Activated B cell treated with CpG ODN at 0.5 μM for 24 hours (primary cell): ENCODE measurements around the gene SHC1. TPM values are rescaled to one million over a fixed set of nuclear protein-coding genes. Genes with fewer than 3 reads are reported as not detected.

Experiments
- ATAC-seq: fragments of 200-7000 bp; cut with Tn5 transposase; one replicate; pipeline ENCODE4 v1.10.0; 2021; ENCODE audit warnings: low read depth, mild to moderate bottlenecking, moderate library complexity
- CTCF ChIA-PET: fragments of 350-600 bp; sonication (Branson Sonifier 250); formaldehyde crosslinking; loops from one replicate; lab custom pipeline; 2021; ENCODE audit warnings: antibody characterized with exemption; lab: Charles Lee
- POLR2A ChIA-PET: fragments of 350-600 bp; sonication (Branson Sonifier 250); formaldehyde crosslinking; loops from one replicate; lab custom pipeline; 2021; ENCODE audit warnings: antibody characterized with exemption; lab: Charles Lee
- DNase-seq: peaks from one replicate; pipeline ENCODE4 v3.0.0; 2022
- H3K27ac Mint-ChIP-seq: one replicate; pipeline ENCODE4 v1.8.0; 2020; ENCODE audit warnings: mixed read lengths
- H3K27me3 Mint-ChIP-seq: one replicate; pipeline ENCODE4 v1.8.0; 2021; ENCODE audit warnings: mixed read lengths
- H3K36me3 Mint-ChIP-seq: one replicate; pipeline ENCODE4 v1.8.0; 2021; ENCODE audit warnings: low read depth, mixed read lengths
- H3K4me1 Mint-ChIP-seq: one replicate; pipeline ENCODE4 v1.8.0; 2021; ENCODE audit warnings: mixed read lengths
- H3K4me3 Mint-ChIP-seq: one replicate; pipeline ENCODE4 v1.8.0; 2020; ENCODE audit warnings: mild to moderate bottlenecking, mixed read lengths
- H3K9me3 Mint-ChIP-seq: one replicate; pipeline ENCODE4 v1.8.0; 2020; ENCODE audit warnings: mixed read lengths
- intact Hi-C: fragments of 100-400 bp; cut with micrococcal nuclease; formaldehyde crosslinking; loops from one replicate; pipeline ENCODE4 v1.15.1; 2024
- total RNA-seq: library from RNA; stranded (reverse); gene quantifications from 2 replicates; pipeline ENCODE4 v1.2.3, GENCODE V29; 2022
- TF ChIP-seq, protein P1 (sequence below): fragments of 200-600 bp; IDR thresholded peaks from one replicate; pipeline ENCODE4 v1.8.0; 2022; ENCODE audit warnings: antibody characterized with exemption, mild to moderate bottlenecking

Gene SHC1
- total RNA-seq, 1 donor from 2014 or later, result 60.9 TPM

DNA sequence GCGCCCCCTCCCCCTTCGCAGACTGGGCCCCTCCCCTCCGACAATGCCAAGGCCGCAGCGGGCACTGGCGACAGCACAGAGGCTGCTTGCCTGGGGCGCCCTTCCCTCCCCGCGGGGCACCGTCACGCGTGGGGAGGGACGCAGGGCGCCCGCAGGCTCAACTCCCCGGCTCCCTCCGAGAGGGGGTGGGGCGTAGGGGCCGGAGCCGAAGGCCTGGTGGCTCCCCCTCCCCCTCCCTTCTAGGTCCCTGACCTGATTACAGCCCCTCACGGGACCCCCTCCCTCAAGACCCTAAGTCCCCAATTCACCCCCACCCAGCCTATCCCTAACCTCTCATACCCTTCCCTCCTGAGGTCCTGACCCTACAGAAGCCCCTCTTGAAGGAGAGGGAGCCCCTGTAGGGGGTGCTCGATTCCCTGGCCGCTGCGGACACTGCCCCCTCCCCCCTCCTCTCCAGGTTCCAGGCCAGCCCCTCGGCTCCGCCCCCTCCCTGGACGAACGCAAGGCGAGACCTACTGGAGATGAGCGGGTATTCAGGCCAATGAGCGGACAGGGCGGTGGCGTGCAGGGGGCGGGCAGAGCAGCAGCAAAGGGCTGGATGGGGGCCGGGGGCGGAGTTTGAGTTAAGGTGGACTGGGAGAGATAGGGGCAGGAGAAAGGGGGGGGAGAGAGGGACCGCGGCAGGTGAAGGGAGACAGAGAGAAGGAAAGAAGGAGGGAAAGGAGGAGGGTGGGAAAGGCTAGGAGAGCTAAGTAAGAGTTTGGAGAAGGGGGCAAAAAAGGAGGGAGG, 31.3 kb upstream of the SHC1 start:
- Mint-ChIP-seq H3K27me3 (no peaks in the 10 kb centered on the region), H3K36me3 (peaks cover 6% of the 10 kb centered on the region), H3K4me3 (peak overlapping the region; percentile 94), H3K27ac (peak overlapping the region; percentile 95), H3K4me1 (peaks cover 51% of the 10 kb centered on the region), H3K9me3 (no peaks in the 10 kb centered on the region)
- ChIA-PET CTCF (interaction anchor here (1.8 to 3.2 kb wide), 2 partner anchors 15 to 26 kb away, joined by 13 to 14 read pairs; partner anchors contain the start of gene CKS1B), POLR2A (interaction anchor here (0.7 to 7.2 kb wide), 7 partner anchors 9 to 134 kb away, joined by 3 to 85 read pairs (median 7); partner anchors contain the start of genes CKS1B, FLAD1, PMVK and SLC50A1)
- ATAC-seq, result peak; percentile 81
- peak; percentile 94 for DNase-seq
- intact Hi-C loops, result loop anchor here (1.0 to 2.0 kb wide), 7 partner anchors 15 to 444 kb away; partner anchors contain the start of genes ADAM15, CKS1B, EFNA4 and FLAD1
- TF ChIP-seq, protein P1, sequence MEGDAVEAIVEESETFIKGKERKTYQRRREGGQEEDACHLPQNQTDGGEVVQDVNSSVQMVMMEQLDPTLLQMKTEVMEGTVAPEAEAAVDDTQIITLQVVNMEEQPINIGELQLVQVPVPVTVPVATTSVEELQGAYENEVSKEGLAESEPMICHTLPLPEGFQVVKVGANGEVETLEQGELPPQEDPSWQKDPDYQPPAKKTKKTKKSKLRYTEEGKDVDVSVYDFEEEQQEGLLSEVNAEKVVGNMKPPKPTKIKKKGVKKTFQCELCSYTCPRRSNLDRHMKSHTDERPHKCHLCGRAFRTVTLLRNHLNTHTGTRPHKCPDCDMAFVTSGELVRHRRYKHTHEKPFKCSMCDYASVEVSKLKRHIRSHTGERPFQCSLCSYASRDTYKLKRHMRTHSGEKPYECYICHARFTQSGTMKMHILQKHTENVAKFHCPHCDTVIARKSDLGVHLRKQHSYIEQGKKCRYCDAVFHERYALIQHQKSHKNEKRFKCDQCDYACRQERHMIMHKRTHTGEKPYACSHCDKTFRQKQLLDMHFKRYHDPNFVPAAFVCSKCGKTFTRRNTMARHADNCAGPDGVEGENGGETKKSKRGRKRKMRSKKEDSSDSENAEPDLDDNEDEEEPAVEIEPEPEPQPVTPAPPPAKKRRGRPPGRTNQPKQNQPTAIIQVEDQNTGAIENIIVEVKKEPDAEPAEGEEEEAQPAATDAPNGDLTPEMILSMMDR, result no peak

DNA sequence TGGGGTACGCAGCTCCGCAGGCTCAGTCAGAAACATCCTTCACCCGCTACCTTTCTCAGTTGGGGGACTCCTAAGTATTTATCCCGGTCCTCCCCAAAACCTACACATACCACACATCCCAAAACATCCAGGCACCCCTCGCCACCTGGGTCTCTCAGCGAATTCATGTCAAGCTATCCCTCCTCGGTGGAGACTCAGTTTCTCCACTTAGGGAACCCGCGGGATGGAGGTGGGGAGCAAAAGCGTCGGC, 30.8 kb upstream of the SHC1 start:
- H3K4me1 Mint-ChIP-seq, result peaks cover 45% of the 10 kb centered on the region
- no peak for ATAC-seq

DNA sequence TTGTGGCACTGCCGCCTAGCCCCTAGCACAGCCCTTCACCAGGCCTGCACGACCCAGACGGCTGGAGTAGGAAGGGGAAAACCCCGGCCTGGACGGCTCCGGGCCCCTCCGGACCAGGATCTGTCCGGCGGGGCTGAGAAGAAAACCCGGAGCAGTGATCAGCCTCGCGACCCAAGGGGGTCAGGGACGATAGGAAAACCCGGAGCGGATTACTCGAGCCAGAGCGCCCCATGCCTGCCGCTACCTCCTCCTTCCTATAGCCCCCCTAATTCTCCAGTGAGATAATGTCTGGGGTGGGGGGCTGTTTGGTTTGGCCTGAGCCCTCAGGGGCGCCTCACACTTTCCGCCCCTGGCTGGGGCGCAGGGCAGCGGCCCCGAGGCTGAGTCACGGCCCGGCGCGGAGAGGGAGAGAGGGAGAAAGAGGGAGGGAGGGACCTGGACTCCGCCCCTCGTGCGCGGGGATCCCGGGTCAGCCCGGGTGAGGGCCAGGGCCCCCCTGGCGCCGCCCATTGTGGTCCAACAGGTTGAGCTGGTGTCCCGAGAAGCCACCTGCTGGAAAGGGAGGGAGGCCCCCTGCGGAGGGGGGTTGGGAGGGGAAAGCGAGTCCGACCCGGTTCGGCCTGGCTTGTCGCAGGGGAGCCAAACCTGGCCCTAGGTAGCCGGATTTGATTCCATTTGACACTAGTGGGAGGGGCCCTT, 30.3 kb upstream of the SHC1 start:
- CTCF ChIA-PET, result interaction anchor here (1.6 to 3.2 kb wide), 4 partner anchors 16 to 44 kb away, joined by 3 to 14 read pairs (median 12); partner anchors contain the start of gene CKS1B
- peak overlapping the region; percentile 94 for H3K4me3 Mint-ChIP-seq

More for the DNA sequence above, 30.8 kb upstream of the SHC1 start:
- Mint-ChIP-seq H3K4me3 (peak overlapping the region; percentile 94), H3K27ac (peak overlapping the region; percentile 95), H3K36me3 (peaks cover 6% of the 10 kb centered on the region), H3K27me3 (no peaks in the 10 kb centered on the region), H3K9me3 (no peaks in the 10 kb centered on the region)
- ChIA-PET POLR2A (interaction anchor here (0.7 to 7.2 kb wide), 7 partner anchors 9 to 65 kb away, joined by 3 to 85 read pairs (median 7); partner anchors contain the start of genes CKS1B, FLAD1 and PMVK), CTCF (interaction anchor here (1.6 to 3.2 kb wide), 3 partner anchors 16 to 26 kb away, joined by 3 to 14 read pairs (median 13); partner anchors contain the start of gene CKS1B)
- TF ChIP-seq, protein P1, result no peak
- intact Hi-C loops, result loop anchor here (1.0 kb wide), 1 partner anchor 16 kb away; no protein-coding TSS in a partner anchor
- no peak for DNase-seq

DNA sequence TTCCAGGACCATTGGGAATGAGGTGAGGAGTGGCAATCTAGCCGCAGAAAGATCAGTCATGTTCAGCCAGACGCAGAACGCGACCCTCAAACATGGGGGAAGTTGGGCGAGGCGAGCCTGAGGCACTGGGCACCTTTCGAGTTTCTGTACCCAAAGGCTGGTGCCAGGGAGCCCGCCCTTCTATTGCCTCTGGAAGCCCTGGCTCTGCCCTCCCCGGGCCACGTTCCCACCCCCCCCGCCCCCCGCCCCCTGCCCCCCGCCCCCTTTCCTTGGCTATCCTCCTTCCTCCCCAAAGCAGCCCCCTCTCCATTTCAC, 29.8 kb upstream of the SHC1 start:
- ATAC-seq, result no peak
- no peak for DNase-seq
- Mint-ChIP-seq H3K9me3 (no peaks in the 10 kb centered on the region), H3K36me3 (peaks cover 6% of the 10 kb centered on the region), H3K27me3 (no peaks in the 10 kb centered on the region), H3K4me3 (peak overlapping the region; percentile 94), H3K27ac (peak overlapping the region; percentile 86), H3K4me1 (peaks cover 39% of the 10 kb centered on the region)
- intact Hi-C loops, result no loop called here
- CTCF ChIA-PET, result interaction anchor here (1.6 to 3.2 kb wide), 7 partner anchors 16 to 48 kb away, joined by 3 to 35 read pairs (median 11); partner anchors contain the start of genes CKS1B, FLAD1 and PYGO2
- POLR2A ChIA-PET, result interaction anchor here (1.0 to 7.2 kb wide), 11 partner anchors 12 to 173 kb away, joined by 3 to 68 read pairs (median 6); partner anchors contain the start of genes CKS1B, FLAD1, KRTCAP2 and PBXIP1
- TF ChIP-seq, protein P1, result no peak

More for the DNA sequence above, 30.3 kb upstream of the SHC1 start:
- Mint-ChIP-seq H3K4me1 (peaks cover 44% of the 10 kb centered on the region), H3K36me3 (peaks cover 6% of the 10 kb centered on the region), H3K9me3 (no peaks in the 10 kb centered on the region), H3K27ac (peak overlapping the region; percentile 95), H3K27me3 (no peaks in the 10 kb centered on the region)
- intact Hi-C loops, result loop anchor here (1.0 kb wide), 1 partner anchor 16 kb away; no protein-coding TSS in a partner anchor
- ATAC-seq, result peak; percentile 35
- POLR2A ChIA-PET, result interaction anchor here (0.7 to 7.2 kb wide), 14 partner anchors 10 to 65 kb away, joined by 3 to 85 read pairs (median 9); partner anchors contain the start of genes CKS1B, FLAD1, PBXIP1 and PMVK
- TF ChIP-seq, protein P1, result no peak
- DNase-seq, result peak; percentile 81
